ENCODE data around the gene TRAIP.

DNA sequence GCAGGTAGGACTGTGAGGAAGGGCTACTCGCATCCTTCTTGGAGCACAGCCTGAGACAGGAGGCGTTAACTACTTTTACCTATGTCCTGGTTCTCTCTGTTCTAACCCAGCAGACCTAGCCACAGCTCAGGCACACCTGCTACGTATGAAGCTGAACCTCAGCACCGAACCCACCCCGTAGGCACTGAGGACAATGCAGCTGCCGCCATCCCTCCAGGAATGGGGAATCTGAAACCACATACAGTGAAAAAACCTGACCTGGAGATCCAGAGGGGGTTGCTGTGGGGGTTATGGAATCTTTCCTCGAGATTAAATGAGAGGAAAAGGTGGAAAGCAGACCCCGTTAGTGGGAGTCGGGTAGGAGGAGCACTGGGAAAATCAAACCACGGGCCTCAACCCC is 32.9 kb upstream of the TRAIP start:
- TF ChIP-seq, protein P1, sequence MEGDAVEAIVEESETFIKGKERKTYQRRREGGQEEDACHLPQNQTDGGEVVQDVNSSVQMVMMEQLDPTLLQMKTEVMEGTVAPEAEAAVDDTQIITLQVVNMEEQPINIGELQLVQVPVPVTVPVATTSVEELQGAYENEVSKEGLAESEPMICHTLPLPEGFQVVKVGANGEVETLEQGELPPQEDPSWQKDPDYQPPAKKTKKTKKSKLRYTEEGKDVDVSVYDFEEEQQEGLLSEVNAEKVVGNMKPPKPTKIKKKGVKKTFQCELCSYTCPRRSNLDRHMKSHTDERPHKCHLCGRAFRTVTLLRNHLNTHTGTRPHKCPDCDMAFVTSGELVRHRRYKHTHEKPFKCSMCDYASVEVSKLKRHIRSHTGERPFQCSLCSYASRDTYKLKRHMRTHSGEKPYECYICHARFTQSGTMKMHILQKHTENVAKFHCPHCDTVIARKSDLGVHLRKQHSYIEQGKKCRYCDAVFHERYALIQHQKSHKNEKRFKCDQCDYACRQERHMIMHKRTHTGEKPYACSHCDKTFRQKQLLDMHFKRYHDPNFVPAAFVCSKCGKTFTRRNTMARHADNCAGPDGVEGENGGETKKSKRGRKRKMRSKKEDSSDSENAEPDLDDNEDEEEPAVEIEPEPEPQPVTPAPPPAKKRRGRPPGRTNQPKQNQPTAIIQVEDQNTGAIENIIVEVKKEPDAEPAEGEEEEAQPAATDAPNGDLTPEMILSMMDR (IDR thresholded peaks at IDR 0.05): no peak
- TF ChIP-seq POLR2A (IDR thresholded peaks at IDR 0.05): no peak
